SK-MEL-5 (cell line): ENCODE results near the gene TIGAR. TPM values are rescaled to one million over a fixed set of nuclear protein-coding genes. Genes with fewer than 3 reads are reported as not detected.

Source experiments
- DNase-seq: peaks from one replicate; pipeline ENCODE4 v3.0.0-alpha.2; 2016; ENCODE audit warnings: low read depth, low spot score
- in situ Hi-C: cut with HindIII; loops from 2 replicates; pipeline ENCODE4 v1.10.0; 2016; ENCODE audit warnings: low sequenced_read_pairs, high pct_unique_total_duplicates, low pct_unique_long_range_greater_than_20kb
- total RNA-seq: library from RNA; depleted of rRNA; stranded (reverse); fragments of >200 nt; shearing (Covaris generic); gene quantifications from 2 replicates; pipeline ENCODE4 v1.2.3, GENCODE V29; 2014; rRNA removed

TIGAR gene
- total RNA-seq, 1 experiment from 2014 or later: 32.7 TPM

GRCh38 chr12:4388662-4389061 lies 67.6 kb downstream of the TIGAR start:
- DNase-seq: no peak
- in situ Hi-C loops: no loop called here

- DNase-seq: no peak
- in situ Hi-C loops: no loop called here
Measured at GRCh38 chr12:4392223-4392742, 71.3 kb downstream of the TIGAR start.

DNA sequence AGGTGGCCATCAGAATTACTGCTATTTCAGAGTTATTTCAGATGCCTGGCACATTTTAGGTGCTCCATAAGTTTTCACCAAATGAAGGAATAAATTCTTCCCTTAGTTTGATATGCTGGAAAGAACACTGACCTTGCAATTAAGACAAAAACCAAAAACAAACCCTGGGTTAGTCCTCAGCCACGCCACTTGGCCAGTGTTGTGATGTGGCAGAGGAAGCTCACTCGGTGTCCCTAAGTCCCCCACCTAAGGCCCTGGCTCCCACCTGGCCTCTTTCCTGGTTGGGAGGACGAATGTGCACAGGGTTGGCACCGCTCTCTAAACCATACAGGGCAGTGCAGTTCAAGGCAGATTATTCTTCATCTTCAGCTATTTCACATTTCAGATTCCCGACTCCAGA lies 72.2 kb downstream of the TIGAR start:
- in situ Hi-C loops: no loop called here

GRCh38 chr12:4395818-4396217 lies 74.8 kb downstream of the TIGAR start:
- in situ Hi-C loops: no loop called here
- DNase-seq: no peak

More for the DNA sequence above, 72.2 kb downstream of the TIGAR start:
- no peak for DNase-seq

DNA sequence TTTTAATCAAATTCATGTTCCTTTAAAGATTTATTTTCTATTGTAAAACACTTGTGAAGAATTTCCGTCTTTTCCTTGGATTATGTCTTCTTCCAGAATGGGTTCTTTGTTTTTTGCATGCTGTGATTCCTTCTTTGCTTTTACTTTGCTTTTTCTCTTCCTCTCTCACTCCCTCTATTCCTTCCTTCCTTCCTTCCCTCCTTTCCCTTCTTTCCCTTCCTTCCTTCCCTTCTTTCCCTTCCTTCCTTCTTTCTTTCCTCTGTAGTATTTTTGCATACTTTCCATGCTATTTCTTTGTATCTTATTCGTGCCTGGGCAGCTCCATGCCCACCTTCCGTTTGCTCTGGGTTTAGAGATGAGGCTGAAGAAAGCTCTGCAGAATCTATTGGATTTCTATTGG lies 80.1 kb downstream of the TIGAR start:
- no peak for DNase-seq
- in situ Hi-C loops: no loop called here

DNA sequence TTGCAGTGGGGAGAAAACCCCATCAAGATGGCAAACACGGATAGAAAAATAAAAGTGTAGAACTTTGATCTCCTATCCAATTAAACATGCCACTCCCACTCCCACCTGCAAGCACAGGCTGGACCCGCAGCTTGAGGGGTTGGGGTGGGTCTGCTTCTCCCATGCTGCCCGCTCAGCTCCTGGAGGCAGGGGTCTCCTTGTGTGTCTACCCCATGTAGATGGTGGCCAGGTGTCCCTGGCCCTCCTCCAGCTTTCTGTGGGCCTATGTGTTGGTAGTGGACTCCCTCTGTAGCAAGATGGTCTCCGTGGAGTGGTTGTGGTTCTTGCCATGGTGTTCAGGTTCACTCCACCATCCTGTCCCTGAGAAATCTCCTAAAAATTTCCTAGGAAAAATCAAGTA lies 82.0 kb downstream of the TIGAR start:
- in situ Hi-C loops: no loop called here
- DNase-seq: no peak

Other genes with a start within 250 kb of the TIGAR start
- gene CCND2, start 47.5 kb upstream of the TIGAR start, total RNA-seq: 1.2 TPM in 2 replicates
- gene FGF23, start 58.5 kb downstream of the TIGAR start, total RNA-seq: not detected in 2 replicates
- gene FGF6, start 124.6 kb downstream of the TIGAR start, total RNA-seq: not detected in 2 replicates
- gene RAD51AP1, start 217.7 kb downstream of the TIGAR start, total RNA-seq: 17.8 and 25.8 TPM in 2 replicates
- gene DYRK4, start 241.0 kb downstream of the TIGAR start, total RNA-seq: 61.5 and 72.2 TPM in 2 replicates